ENCODE results near the gene LGI2.

DNA sequence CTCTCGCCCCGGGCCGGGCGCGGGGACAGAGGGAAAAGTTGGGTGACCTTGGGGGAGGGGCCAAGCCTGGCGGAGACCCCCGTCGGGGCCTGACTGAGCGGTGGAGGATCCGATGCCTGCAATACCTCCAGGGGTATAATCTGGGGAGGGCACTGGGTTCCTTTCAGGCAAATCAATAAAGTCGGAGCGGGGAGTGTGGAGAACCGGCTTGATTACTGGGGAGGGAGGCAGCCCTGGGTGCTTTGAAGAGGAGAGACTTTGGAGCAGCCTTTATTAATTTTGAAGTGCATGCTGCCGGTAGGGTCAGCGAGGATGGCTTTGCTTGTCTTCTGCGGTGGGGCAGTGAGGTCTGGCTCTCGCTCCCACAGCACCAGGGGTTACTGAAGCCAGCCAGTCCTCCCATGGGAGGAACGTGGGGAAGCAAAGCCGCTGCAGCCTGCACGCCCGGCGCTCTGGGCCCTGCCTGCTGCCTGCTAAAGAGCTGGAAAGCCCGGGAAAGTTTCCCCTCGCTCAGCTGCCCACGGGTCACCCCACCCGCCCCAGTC, 403 bp upstream of the LGI2 start:
- TF ChIP-seq, protein P1, sequence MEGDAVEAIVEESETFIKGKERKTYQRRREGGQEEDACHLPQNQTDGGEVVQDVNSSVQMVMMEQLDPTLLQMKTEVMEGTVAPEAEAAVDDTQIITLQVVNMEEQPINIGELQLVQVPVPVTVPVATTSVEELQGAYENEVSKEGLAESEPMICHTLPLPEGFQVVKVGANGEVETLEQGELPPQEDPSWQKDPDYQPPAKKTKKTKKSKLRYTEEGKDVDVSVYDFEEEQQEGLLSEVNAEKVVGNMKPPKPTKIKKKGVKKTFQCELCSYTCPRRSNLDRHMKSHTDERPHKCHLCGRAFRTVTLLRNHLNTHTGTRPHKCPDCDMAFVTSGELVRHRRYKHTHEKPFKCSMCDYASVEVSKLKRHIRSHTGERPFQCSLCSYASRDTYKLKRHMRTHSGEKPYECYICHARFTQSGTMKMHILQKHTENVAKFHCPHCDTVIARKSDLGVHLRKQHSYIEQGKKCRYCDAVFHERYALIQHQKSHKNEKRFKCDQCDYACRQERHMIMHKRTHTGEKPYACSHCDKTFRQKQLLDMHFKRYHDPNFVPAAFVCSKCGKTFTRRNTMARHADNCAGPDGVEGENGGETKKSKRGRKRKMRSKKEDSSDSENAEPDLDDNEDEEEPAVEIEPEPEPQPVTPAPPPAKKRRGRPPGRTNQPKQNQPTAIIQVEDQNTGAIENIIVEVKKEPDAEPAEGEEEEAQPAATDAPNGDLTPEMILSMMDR (IDR thresholded peaks at IDR 0.05; ENCODE audit: insufficient read depth, low read length, poor library complexity, severe bottlenecking): no peak
- no peak for TF ChIP-seq EZH2phosphoT487 (conservative IDR thresholded peaks at IDR 0.05; ENCODE audit: low read length)

Measured in SU-DHL-6 (cell line).